Breast epithelium (tissue), 4 donors: ENCODE measurements around the gene ZNFX1. TPM values are rescaled to one million over a fixed set of nuclear protein-coding genes. Genes with fewer than 3 reads are reported as not detected.

Experiments used
- DNase-seq, 2 donors: peaks; one replicate each; pipeline ENCODE4 v3.0.0-alpha.2; 2019; ENCODE audit warnings: low spot score in 2 of 2
- H3K27ac ChIP-seq, 2 donors: fragments of 200-600 bp; sonication (generic) in 1 of 2; one replicate each; pipeline ENCODE4 v1.5.1; 2016 to 2019; ENCODE audit warnings: mild to moderate bottlenecking in 1 of 2
- H3K27me3 ChIP-seq, 2 donors: fragments of 200-600 bp; sonication (generic) in 1 of 2; one replicate each; pipeline versions ENCODE4 v1.5.1 to v1.6.0; 2017 to 2019; ENCODE audit warnings: control low read depth in 1 of 2, mild to moderate bottlenecking in 1 of 2
- H3K36me3 ChIP-seq: fragments of 200-600 bp; one replicate; pipeline ENCODE4 v1.5.1; 2019
- H3K4me1 ChIP-seq, 2 donors: fragments of 200-600 bp; sonication (generic); one replicate each; pipeline ENCODE4 v1.5.1; 2016 to 2019; ENCODE audit warnings: control low read depth in 1 of 2
- H3K4me3 ChIP-seq, 3 donors: fragments of 200-600 bp; sonication (generic); 1 replicate in 2 of 3; 2 replicates in 1 of 3; pipeline ENCODE4 v1.5.1; 2016 to 2019; ENCODE audit warnings: mild to moderate bottlenecking in 3 of 3, moderate library complexity in 2 of 3
- H3K9me3 ChIP-seq, 2 donors: fragments of 200-600 bp; sonication (generic) in 1 of 2; one replicate each; pipeline ENCODE4 v1.5.1; 2016 to 2019; ENCODE audit warnings: control low read depth in 1 of 2
- CTCF ChIP-seq, 3 donors: fragments of 450-650 bp; IDR thresholded peaks; one replicate each; pipeline ENCODE4 v1.5.1; 2016 to 2017; ENCODE audit warnings: antibody characterized with exemption in 3 of 3, mild to moderate bottlenecking in 3 of 3, moderate library complexity in 3 of 3
- POLR2A ChIP-seq: fragments of 450-650 bp; IDR thresholded peaks from one replicate; pipeline ENCODE4 v1.6.1; 2016; ENCODE audit warnings: antibody characterized with exemption, mild to moderate bottlenecking, moderate library complexity
- POLR2AphosphoS5 ChIP-seq, 3 donors: sonication (generic); formaldehyde crosslinking; IDR thresholded peaks; one replicate each; pipeline ENCODE4 v1.6.1; 2017; ENCODE audit warnings: antibody characterized with exemption in 3 of 3
- intact Hi-C: fragments of 100-400 bp; cut with DNase I; formaldehyde crosslinking; loops from one replicate; pipeline ENCODE4 v1.15.1; 2023; ENCODE audit warnings: low total_unique reads
- total RNA-seq, 3 donors: library from RNA; depleted of rRNA; stranded (reverse); fragments of >200 nt; gene quantifications; one replicate each; pipeline ENCODE4 v1.1.0, GENCODE V29; 2016

ZNFX1 gene
- total RNA-seq, result 10 to 100 TPM; 36.3 to 42.1 (median 36.7) TPM

- DNase-seq, result peak; percentile 99
- H3K4me1 ChIP-seq, result peaks cover 14 to 16% of the 10 kb centered on the region in 2 donors
These were observed at the start of gene ZNFX1 for GRCh38 chr20:49278036-49278817. Gene ZNFX1 (minus strand): TSS chr20:49278057. CDS start chr20:49275839, 2,218 bp downstream.

GRCh38 chr20:49326026-49326425, 48.2 kb upstream of the ZNFX1 start:
- Histone ChIP-seq H3K4me3 (no peak overlapping the region), H3K36me3 (no peaks in the 10 kb centered on the region), H3K27ac (no peak overlapping the region), H3K27me3 (peaks cover 0 to 9% of the 10 kb centered on the region in 2 donors), H3K4me1 (no peaks in the 10 kb centered on the region), H3K9me3 (no peaks in the 10 kb centered on the region)
- no peak for DNase-seq
- intact Hi-C loops, result no loop called here
- TF ChIP-seq POLR2A (no peak), POLR2AphosphoS5 (IDR thresholded peaks at IDR 0.05) (no peak), CTCF (IDR thresholded peaks at IDR 0.05) (no peak)

More at GRCh38 chr20:49278036-49278817, at the start of gene ZNFX1:
- Histone ChIP-seq H3K36me3 (peaks cover 15% of the 10 kb centered on the region), H3K27ac (peak within 1 kb of the TSS; percentile 96 to 98), H3K27me3 (no peaks in the 10 kb centered on the region), H3K9me3 (peaks cover 13 to 37% of the 10 kb centered on the region in 2 donors), H3K4me3 (peak within 1 kb of the TSS; percentile 89 to 98 (median 97))
- intact Hi-C loops, result no loop called here
- TF ChIP-seq CTCF (IDR thresholded peaks at IDR 0.05), result peak in 1 of 3 donors; percentile 21
- TF ChIP-seq POLR2A, result peak; percentile 98
- peak; percentile 99 to 100 (median 100) for TF ChIP-seq POLR2AphosphoS5 (IDR thresholded peaks at IDR 0.05)

DNA sequence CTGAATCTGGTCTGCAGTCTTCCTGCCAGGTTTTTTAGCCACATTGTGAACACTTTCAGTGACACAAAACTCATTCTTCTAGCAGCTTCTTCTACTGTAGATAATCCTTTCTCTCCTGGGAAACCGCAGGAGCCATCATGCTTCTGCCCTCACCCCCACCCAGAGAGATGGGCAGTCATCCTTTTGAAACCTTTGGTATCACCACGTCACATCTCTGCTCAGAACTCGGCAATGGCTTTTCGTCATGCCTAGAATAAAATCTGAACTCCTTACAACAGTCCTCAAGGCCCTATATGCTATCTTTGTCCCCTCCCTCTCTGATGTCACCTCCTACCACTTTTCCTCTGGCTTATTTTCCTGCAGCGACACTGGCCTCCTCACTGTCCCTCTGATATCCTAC, 46.4 kb upstream of the ZNFX1 start:
- Histone ChIP-seq H3K4me1 (no peaks in the 10 kb centered on the region), H3K27me3 (peaks cover 1 to 19% of the 10 kb centered on the region in 2 donors), H3K36me3 (no peaks in the 10 kb centered on the region), H3K27ac (no peak overlapping the region), H3K4me3 (no peak overlapping the region), H3K9me3 (no peaks in the 10 kb centered on the region)
- TF ChIP-seq POLR2AphosphoS5 (IDR thresholded peaks at IDR 0.05), result no peak
- TF ChIP-seq POLR2A, result no peak
- TF ChIP-seq CTCF (IDR thresholded peaks at IDR 0.05), result no peak
- intact Hi-C loops, result no loop called here
- DNase-seq, result no peak

- H3K9me3 ChIP-seq, result no peaks in the 10 kb centered on the region
- no peak overlapping the region for H3K4me3 ChIP-seq
- H3K36me3 ChIP-seq, result no peaks in the 10 kb centered on the region
- intact Hi-C loops, result no loop called here
- DNase-seq, result no peak
- H3K4me1 ChIP-seq, result peaks cover 0 to 3% of the 10 kb centered on the region in 2 donors
- TF ChIP-seq POLR2A, result no peak
- no peak for TF ChIP-seq POLR2AphosphoS5 (IDR thresholded peaks at IDR 0.05)
- TF ChIP-seq CTCF (IDR thresholded peaks at IDR 0.05), result peak in 1 of 3 donors; percentile 36
- H3K27ac ChIP-seq, result no peak overlapping the region
- peaks cover 2 to 25% of the 10 kb centered on the region in 2 donors for H3K27me3 ChIP-seq
These were observed 45.9 kb upstream of the ZNFX1 start for GRCh38 chr20:49323622-49324238.

DNA sequence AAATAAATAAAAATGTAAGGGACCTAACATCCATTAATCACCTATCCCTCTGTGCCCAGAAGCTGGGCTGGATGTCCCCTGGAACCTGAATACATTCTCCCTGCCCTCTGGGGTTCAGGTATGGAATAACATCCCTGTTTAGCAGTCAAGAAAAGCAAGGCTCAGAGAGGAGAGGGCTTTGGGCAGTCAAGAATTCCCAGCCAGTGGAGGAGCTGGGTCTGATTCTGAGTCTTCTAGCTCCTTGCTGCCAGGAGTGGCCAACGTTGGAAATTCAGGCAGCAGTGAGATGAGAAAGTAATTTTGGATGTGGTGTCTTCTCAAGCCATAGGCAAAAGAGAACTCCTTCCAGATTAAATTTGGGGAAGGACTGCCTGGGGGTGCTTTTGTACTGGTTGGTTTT, 42.6 kb upstream of the ZNFX1 start:
- DNase-seq, result no peak
- intact Hi-C loops, result no loop called here
- Histone ChIP-seq H3K9me3 (no peaks in the 10 kb centered on the region), H3K27ac (no peak overlapping the region), H3K4me1 (peaks cover 0 to 7% of the 10 kb centered on the region in 2 donors), H3K4me3 (no peak overlapping the region), H3K36me3 (no peaks in the 10 kb centered on the region), H3K27me3 (peaks cover 2 to 28% of the 10 kb centered on the region in 2 donors)
- TF ChIP-seq POLR2A, result no peak
- TF ChIP-seq POLR2AphosphoS5 (IDR thresholded peaks at IDR 0.05), result no peak
- peak; percentile 21 to 38 (median 36) for TF ChIP-seq CTCF (IDR thresholded peaks at IDR 0.05)
